Measurements from ENCODE around the gene KIAA1328. TPM values are rescaled to one million over a fixed set of nuclear protein-coding genes. Genes with fewer than 3 reads are reported as not detected.

Gene KIAA1328
- total RNA-seq, 4 donors from 2014 or later: 15.4 to 51.2 (median 18.8) TPM

DNA sequence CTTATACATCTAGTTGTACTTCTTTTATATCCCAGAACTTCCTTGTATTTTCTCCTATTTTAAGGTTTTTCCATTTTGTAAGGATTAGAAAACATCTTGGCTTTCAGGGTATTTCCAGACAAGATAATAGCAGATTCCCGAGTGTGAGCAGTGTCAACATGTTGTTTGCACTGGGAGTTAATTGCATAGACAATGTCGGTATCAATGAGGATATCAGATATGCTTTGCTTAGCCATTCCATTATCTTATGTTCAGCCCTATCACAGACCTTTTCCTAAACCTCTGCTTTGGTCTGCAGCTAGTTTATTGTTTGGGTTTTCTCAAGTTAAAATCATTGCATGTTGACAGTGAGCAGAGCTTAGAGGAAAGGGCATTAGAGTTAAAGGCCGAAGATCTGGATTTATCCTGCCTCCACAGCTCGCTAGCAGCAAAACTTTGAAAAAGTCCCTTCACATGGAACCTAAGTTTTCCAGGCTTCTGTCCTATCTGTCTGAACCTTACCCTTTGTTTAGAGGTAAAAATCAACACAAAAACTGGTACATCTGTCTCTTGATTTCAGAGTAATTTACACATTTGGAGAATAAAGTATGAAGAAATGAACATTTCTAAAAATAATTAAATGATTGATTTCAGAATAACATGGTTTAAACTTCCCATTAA is 355.4 kb downstream of the KIAA1328 start:
- H3K27ac ChIP-seq: no peak overlapping the region
- TF ChIP-seq, protein P1, sequence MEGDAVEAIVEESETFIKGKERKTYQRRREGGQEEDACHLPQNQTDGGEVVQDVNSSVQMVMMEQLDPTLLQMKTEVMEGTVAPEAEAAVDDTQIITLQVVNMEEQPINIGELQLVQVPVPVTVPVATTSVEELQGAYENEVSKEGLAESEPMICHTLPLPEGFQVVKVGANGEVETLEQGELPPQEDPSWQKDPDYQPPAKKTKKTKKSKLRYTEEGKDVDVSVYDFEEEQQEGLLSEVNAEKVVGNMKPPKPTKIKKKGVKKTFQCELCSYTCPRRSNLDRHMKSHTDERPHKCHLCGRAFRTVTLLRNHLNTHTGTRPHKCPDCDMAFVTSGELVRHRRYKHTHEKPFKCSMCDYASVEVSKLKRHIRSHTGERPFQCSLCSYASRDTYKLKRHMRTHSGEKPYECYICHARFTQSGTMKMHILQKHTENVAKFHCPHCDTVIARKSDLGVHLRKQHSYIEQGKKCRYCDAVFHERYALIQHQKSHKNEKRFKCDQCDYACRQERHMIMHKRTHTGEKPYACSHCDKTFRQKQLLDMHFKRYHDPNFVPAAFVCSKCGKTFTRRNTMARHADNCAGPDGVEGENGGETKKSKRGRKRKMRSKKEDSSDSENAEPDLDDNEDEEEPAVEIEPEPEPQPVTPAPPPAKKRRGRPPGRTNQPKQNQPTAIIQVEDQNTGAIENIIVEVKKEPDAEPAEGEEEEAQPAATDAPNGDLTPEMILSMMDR (IDR thresholded peaks at IDR 0.05): no peak
- no peak for TF ChIP-seq POLR2A (IDR thresholded peaks at IDR 0.05)
- no peak overlapping the region for H3K4me3 ChIP-seq
- H3K36me3 ChIP-seq: no peaks in the 10 kb centered on the region
- DNase-seq: no peak
- H3K27me3 ChIP-seq: no peaks in the 10 kb centered on the region
- no peaks in the 10 kb centered on the region for H3K4me1 ChIP-seq
- H3K9me3 ChIP-seq: no peaks in the 10 kb centered on the region

DNA sequence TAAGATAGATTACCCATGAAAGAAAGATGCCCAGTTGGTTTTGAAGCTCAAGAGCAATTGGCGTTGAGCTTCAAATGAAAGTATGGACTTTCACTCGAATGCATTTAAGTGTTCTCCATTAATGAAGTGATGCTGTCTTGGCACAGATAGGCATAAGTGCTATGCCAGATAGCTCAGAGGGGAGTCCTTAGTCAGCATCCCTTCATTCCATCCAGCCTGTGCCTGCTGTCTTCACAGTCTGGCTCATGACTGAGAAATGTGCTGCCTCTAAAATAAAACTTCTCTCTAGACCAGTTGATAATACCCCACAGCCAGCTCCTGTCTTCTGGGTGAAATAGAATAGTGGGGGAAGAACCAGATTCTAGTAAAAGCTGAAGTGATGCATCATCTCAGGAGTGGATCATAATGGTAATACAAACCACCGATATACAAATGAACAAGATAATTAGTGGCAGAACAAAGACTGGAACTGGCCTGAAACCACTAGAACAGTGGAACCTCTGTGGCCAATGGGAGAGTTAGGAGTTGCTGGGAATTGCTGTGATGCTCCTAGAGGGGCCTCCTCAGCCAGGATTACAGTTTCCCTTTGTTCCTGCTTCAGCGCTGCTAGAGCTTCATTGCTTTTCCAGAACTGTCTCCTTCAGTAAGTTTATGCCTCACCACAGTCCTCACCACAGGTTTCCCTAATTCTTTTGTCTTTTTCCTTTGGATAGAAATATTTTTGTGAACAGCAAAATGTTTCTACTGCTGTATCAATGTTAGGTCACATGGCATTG is 359.3 kb downstream of the KIAA1328 start:
- no peak overlapping the region for H3K4me3 ChIP-seq
- TF ChIP-seq POLR2A (IDR thresholded peaks at IDR 0.05): no peak
- TF ChIP-seq, protein P1 (IDR thresholded peaks at IDR 0.05): no peak
- no peaks in the 10 kb centered on the region for H3K4me1 ChIP-seq

DNA sequence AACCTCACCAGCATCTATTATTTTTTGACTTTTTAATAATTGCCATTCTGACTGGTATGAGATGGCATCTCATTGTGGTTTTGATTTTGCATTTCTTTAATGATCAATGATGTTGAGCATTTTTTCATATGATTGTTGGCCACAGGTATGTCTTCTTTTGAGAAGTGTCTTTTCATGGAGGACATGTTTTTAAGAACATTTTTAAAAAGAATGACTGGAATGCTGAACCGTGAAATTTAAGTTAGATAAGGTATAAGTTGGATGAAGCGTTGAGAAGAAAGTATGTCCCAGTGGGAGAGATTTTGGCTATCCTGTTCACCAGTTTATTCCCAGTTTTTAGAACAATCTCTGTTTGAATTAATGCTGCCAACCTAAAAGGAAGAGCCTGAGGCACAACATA is 370.8 kb downstream of the KIAA1328 start:
- H3K27me3 ChIP-seq: no peaks in the 10 kb centered on the region
- H3K36me3 ChIP-seq: no peaks in the 10 kb centered on the region
- DNase-seq: no peak
- no peak overlapping the region for H3K27ac ChIP-seq
- no peaks in the 10 kb centered on the region for H3K4me1 ChIP-seq
- TF ChIP-seq POLR2A (IDR thresholded peaks at IDR 0.05): no peak
- TF ChIP-seq, protein P1 (IDR thresholded peaks at IDR 0.05): no peak
- H3K4me3 ChIP-seq: no peak overlapping the region
- peaks cover 0 to 3% (median 0%) of the 10 kb centered on the region in 4 donors for H3K9me3 ChIP-seq

More for the DNA sequence above, 359.3 kb downstream of the KIAA1328 start:
- Histone ChIP-seq H3K27ac (no peak overlapping the region), H3K36me3 (no peaks in the 10 kb centered on the region), H3K27me3 (no peaks in the 10 kb centered on the region), H3K9me3 (no peaks in the 10 kb centered on the region)
- DNase-seq: no peak

DNA sequence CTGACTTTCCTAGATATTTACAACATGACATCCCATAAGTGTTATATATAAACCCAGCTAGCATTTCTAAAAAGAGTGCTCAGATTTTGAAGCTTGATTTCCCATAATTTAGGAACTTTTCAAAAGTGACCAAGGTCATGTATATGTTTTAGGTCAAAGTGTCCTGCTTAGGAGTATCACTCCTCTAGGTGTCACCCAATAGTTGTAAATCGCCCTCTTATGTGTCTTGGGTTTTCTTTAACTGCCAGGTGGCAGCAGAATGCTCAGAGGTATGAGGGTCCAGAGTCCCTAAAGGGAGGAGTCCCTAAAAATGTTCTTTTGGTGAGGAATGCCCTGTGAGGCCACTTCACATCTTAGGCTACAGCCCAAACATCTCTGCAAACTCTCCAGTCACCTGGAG is 378.4 kb downstream of the KIAA1328 start:
- Histone ChIP-seq H3K36me3 (no peaks in the 10 kb centered on the region), H3K4me1 (no peaks in the 10 kb centered on the region), H3K4me3 (no peak overlapping the region), H3K9me3 (peaks cover 0 to 3% (median 0%) of the 10 kb centered on the region in 4 donors), H3K27ac (no peak overlapping the region), H3K27me3 (no peaks in the 10 kb centered on the region)
- TF ChIP-seq, protein P1 (IDR thresholded peaks at IDR 0.05): no peak
- TF ChIP-seq POLR2A (IDR thresholded peaks at IDR 0.05): no peak
- no peak for DNase-seq

DNA sequence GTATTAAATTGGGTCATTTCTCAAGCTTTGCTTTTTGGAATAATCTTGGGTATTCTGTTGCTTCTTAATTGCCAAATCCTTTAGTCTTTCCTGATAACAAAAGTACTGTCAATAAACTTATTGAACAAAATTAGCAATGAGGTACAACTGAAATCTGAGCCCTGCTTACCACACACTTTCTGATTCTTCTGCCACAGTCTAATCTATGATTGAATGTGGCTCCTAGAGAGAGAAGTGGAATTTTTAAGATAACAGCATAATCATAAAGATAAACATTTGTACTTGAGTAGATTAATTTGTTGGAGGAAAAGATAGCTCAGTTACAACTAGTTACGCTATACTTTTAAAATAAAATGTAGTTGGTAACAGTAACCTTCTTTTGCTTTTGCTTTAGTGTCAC is 381.9 kb downstream of the KIAA1328 start:
- H3K4me3 ChIP-seq: no peak overlapping the region
- no peak for TF ChIP-seq POLR2A (IDR thresholded peaks at IDR 0.05)
- TF ChIP-seq, protein P1 (IDR thresholded peaks at IDR 0.05): no peak

More for the DNA sequence above, 381.9 kb downstream of the KIAA1328 start:
- H3K36me3 ChIP-seq: no peaks in the 10 kb centered on the region
- no peaks in the 10 kb centered on the region for H3K9me3 ChIP-seq
- H3K27ac ChIP-seq: no peak overlapping the region
- H3K27me3 ChIP-seq: no peaks in the 10 kb centered on the region
- H3K4me1 ChIP-seq: no peaks in the 10 kb centered on the region
- DNase-seq: no peak

Measured in Peyer's patch (tissue), 4 donors.